ENCODE results near the gene ATRX.

Gene ATRX

DNA sequence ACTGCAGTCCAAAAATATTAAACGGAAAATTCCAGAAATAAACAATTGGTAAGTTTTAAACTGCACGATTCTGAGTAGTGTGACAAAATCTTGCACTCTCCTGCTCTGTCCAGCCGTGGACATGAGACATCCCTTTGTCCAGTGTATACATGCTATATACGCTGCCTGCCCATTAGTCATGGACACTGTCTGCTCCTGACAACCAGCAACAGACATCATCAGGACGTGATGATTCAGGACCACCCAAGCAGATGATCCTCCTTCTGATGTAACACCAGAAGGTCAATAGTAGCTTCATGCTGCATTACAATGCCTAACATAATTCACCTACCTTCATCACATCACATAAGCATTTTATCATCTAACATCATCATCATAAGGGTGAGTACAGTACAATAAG lies 36.3 kb downstream of the ATRX start:
- TF ChIP-seq, protein P1, sequence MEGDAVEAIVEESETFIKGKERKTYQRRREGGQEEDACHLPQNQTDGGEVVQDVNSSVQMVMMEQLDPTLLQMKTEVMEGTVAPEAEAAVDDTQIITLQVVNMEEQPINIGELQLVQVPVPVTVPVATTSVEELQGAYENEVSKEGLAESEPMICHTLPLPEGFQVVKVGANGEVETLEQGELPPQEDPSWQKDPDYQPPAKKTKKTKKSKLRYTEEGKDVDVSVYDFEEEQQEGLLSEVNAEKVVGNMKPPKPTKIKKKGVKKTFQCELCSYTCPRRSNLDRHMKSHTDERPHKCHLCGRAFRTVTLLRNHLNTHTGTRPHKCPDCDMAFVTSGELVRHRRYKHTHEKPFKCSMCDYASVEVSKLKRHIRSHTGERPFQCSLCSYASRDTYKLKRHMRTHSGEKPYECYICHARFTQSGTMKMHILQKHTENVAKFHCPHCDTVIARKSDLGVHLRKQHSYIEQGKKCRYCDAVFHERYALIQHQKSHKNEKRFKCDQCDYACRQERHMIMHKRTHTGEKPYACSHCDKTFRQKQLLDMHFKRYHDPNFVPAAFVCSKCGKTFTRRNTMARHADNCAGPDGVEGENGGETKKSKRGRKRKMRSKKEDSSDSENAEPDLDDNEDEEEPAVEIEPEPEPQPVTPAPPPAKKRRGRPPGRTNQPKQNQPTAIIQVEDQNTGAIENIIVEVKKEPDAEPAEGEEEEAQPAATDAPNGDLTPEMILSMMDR (conservative IDR thresholded peaks at IDR 0.05; ENCODE audit: low read length) = no peak
- no peak for TF ChIP-seq EZH2phosphoT487 (IDR thresholded peaks at IDR 0.05; ENCODE audit: borderline replicate concordance)
- Histone ChIP-seq H4K20me1 (ENCODE audit: insufficient read depth, low read length, poor library complexity, severe bottlenecking) (peaks cover 14% of the 10 kb centered on the region), H3K79me2 (ENCODE audit: insufficient read depth, low read length) (peaks cover 54% of the 10 kb centered on the region)

DNA sequence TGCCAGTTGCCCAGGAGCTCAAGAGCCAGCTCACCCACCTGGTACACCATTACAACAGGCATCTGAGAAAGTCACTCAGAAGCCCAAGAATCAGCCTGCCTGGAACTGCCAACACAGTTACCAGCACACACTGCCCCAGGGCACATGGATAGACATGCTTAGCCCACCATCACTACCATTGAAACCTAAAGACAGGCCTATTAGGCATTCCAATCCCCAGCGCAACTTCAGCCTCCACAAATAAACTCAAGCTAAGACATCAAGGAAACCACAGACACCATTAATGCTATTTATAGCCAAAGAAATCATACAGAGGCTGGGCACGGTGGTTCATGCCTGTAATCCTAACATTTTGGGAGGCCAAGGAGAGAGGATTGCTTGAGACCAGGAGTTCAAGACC lies 42.3 kb downstream of the ATRX start:
- TF ChIP-seq EZH2phosphoT487 (IDR thresholded peaks at IDR 0.05; ENCODE audit: borderline replicate concordance) = no peak
- TF ChIP-seq, protein P1 (conservative IDR thresholded peaks at IDR 0.05; ENCODE audit: low read length) = no peak
- H2AFZ ChIP-seq (ENCODE audit: low read length) = no peak overlapping the region
- H3K4me1 ChIP-seq (ENCODE audit: insufficient read depth, low read length, poor library complexity, severe bottlenecking) = peaks cover 9% of the 10 kb centered on the region
- H3K36me3 ChIP-seq (ENCODE audit: insufficient read depth, low read length) = no peaks in the 10 kb centered on the region
- no peaks in the 10 kb centered on the region for H3K9me3 ChIP-seq (ENCODE audit: insufficient read depth, low read depth, low read length)
- peak overlapping the region; percentile 53 for H3K4me2 ChIP-seq (ENCODE audit: low read depth, low read length, poor library complexity, severe bottlenecking)
- peaks cover 88% of the 10 kb centered on the region for H3K79me2 ChIP-seq (ENCODE audit: insufficient read depth, low read length)
- no peak overlapping the region for H3K9ac ChIP-seq (ENCODE audit: low read depth, low read length, poor library complexity, severe bottlenecking)
- no peak overlapping the region for H3K4me3 ChIP-seq (ENCODE audit: low read length, poor library complexity, severe bottlenecking)
- no peaks in the 10 kb centered on the region for H3K9me2 ChIP-seq (replicated peaks; ENCODE audit: low read depth, low read length)
- peaks cover 52% of the 10 kb centered on the region for H4K20me1 ChIP-seq (ENCODE audit: insufficient read depth, low read length, poor library complexity, severe bottlenecking)
- H3K27me3 ChIP-seq (ENCODE audit: insufficient read depth, low read length, poor library complexity, severe bottlenecking) = no peaks in the 10 kb centered on the region
- no peaks in the 10 kb centered on the region for H3F3A ChIP-seq (ENCODE audit: low read depth)

More for the DNA sequence above, 36.3 kb downstream of the ATRX start:
- Histone ChIP-seq H3K36me3 (ENCODE audit: insufficient read depth, low read length) (no peaks in the 10 kb centered on the region), H2AFZ (ENCODE audit: low read length) (no peak overlapping the region), H3K9me2 (replicated peaks; ENCODE audit: low read depth, low read length) (no peaks in the 10 kb centered on the region), H3F3A (ENCODE audit: low read depth) (no peaks in the 10 kb centered on the region), H3K27me3 (ENCODE audit: insufficient read depth, low read length, poor library complexity, severe bottlenecking) (no peaks in the 10 kb centered on the region), H3K4me1 (ENCODE audit: insufficient read depth, low read length, poor library complexity, severe bottlenecking) (no peaks in the 10 kb centered on the region), H3K9me3 (ENCODE audit: insufficient read depth, low read depth, low read length) (no peaks in the 10 kb centered on the region), H3K4me2 (ENCODE audit: low read depth, low read length, poor library complexity, severe bottlenecking) (no peak overlapping the region), H3K9ac (ENCODE audit: low read depth, low read length, poor library complexity, severe bottlenecking) (no peak overlapping the region), H3K4me3 (ENCODE audit: low read length, poor library complexity, severe bottlenecking) (no peak overlapping the region)

DNA sequence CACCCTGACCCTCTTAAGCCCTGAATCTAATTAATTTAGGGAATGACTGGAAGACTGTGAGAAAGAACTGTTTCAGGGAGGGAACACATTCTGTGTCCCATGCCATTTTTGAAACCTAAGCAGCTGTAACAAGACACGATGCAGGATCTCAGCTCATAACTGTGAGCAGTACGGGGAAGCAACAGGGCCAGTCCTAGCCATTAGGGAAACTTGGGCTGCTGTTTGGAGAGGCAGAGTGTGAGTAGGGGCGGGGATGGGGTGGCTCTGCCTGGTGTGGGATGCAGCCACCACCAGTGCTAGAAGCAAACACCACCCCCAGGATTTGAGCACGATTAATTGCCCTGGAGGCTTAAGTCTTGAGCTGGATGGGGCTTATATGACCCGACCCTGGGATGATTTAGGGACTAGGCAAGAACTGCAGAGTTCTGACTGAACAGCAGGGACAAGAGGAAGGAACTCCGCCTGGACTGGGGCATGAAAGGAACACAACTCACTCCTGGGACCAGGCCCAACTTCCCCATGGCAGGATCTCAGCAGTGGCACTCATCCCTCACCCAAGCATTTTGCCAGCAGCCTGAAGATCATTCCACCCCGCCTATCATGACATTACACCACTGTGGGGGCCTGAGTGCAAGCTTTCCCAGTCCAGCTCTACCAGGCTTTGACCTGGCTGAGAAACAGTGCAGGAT lies 43.1 kb downstream of the ATRX start:
- H3K27me3 ChIP-seq (ENCODE audit: insufficient read depth, low read length, poor library complexity, severe bottlenecking) = no peaks in the 10 kb centered on the region
- H3K36me3 ChIP-seq (ENCODE audit: insufficient read depth, low read length) = no peaks in the 10 kb centered on the region
- H2AFZ ChIP-seq (ENCODE audit: low read length) = no peak overlapping the region
- no peak overlapping the region for H3K4me3 ChIP-seq (ENCODE audit: low read length, poor library complexity, severe bottlenecking)
- H3K79me2 ChIP-seq (ENCODE audit: insufficient read depth, low read length) = peaks cover 93% of the 10 kb centered on the region
- H3K9me2 ChIP-seq (replicated peaks; ENCODE audit: low read depth, low read length) = no peaks in the 10 kb centered on the region
- no peaks in the 10 kb centered on the region for H3K9me3 ChIP-seq (ENCODE audit: insufficient read depth, low read depth, low read length)
- H3K4me1 ChIP-seq (ENCODE audit: insufficient read depth, low read length, poor library complexity, severe bottlenecking) = peaks cover 9% of the 10 kb centered on the region
- no peaks in the 10 kb centered on the region for H3F3A ChIP-seq (ENCODE audit: low read depth)
- H4K20me1 ChIP-seq (ENCODE audit: insufficient read depth, low read length, poor library complexity, severe bottlenecking) = peaks cover 52% of the 10 kb centered on the region
- H3K9ac ChIP-seq (ENCODE audit: low read depth, low read length, poor library complexity, severe bottlenecking) = no peak overlapping the region
- no peak overlapping the region for H3K4me2 ChIP-seq (ENCODE audit: low read depth, low read length, poor library complexity, severe bottlenecking)
- TF ChIP-seq, protein P1 (conservative IDR thresholded peaks at IDR 0.05; ENCODE audit: low read length) = no peak
- no peak for TF ChIP-seq EZH2phosphoT487 (IDR thresholded peaks at IDR 0.05; ENCODE audit: borderline replicate concordance)

Measured in Loucy (cell line).